IMR-90 (cell line): ENCODE measurements around the gene ZBTB7B. TPM values are rescaled to one million over a fixed set of nuclear protein-coding genes. Genes with fewer than 3 reads are reported as not detected.

ENCODE experiments used
- ATAC-seq: fragments of 200-7000 bp; cut with Tn5 transposase; 2 replicates; pipeline ENCODE4 v1.9.1; 2020; ENCODE audit warnings: low read depth, mild to moderate bottlenecking, moderate library complexity
- BruUV-seq: library from RNA; stranded (reverse); fragments of 400-500 nt; replicated peaks from 2 replicates; lab custom pipeline; 2021; lab: Mats Ljungman, UMichigan
- CTCF ChIA-PET: fragments of 300-600 bp; formaldehyde crosslinking; extraction: SDS; loops from one replicate; lab custom pipeline; 2021; ENCODE audit warnings: antibody characterized with exemption; lab: Yijun Ruan, JAX
- POLR2A ChIA-PET: fragments of 300-600 bp; sonication (Branson Sonifier 250); formaldehyde crosslinking; loops from one replicate; lab custom pipeline; 2022; ENCODE audit warnings: antibody characterized with exemption; ENCODE audit not compliant: unreplicated experiment; lab: Charles Lee
- DNase-seq: peaks from one replicate; pipeline ENCODE4 v3.0.0; 2013
- H2AFZ ChIP-seq: replicated peaks from 2 replicates; pipeline ENCODE3; 2013; ENCODE audit warnings: low read length, mild to moderate bottlenecking; ENCODE audit not compliant: poor library complexity
- H2AK5ac ChIP-seq: 2 replicates; pipeline ENCODE4 v1.6.1; 2013; ENCODE audit warnings: low read depth, low read length, inconsistent platforms
- H2AK9ac ChIP-seq: replicated peaks from 2 replicates; pipeline ENCODE3; 2013; ENCODE audit warnings: mild to moderate bottlenecking, low read depth, low read length, moderate library complexity; ENCODE audit not compliant: poor library complexity
- H2BK120ac ChIP-seq: 2 replicates; pipeline ENCODE4 v1.6.1; 2013; ENCODE audit warnings: low read depth, low read length, inconsistent platforms
- H2BK15ac ChIP-seq: 3 replicates; pipeline ENCODE4 v1.6.1; 2013; ENCODE audit warnings: low read depth, low read length, inconsistent platforms
- H2BK20ac ChIP-seq: 2 replicates; pipeline ENCODE4 v1.6.1; 2013; ENCODE audit warnings: low read depth, mild to moderate bottlenecking, inconsistent platforms, low read length, moderate library complexity
- H2BK5ac ChIP-seq: 2 replicates; pipeline ENCODE4 v1.6.1; 2013; ENCODE audit warnings: mild to moderate bottlenecking, low read depth, low read length, inconsistent platforms; ENCODE audit not compliant: poor library complexity, severe bottlenecking
- H3K14ac ChIP-seq: replicated peaks from 2 replicates; pipeline ENCODE4 v1.6.1; 2013; ENCODE audit warnings: low read depth, low read length, inconsistent platforms
- H3K18ac ChIP-seq: 2 replicates; pipeline ENCODE4 v1.6.1; 2013; ENCODE audit warnings: low read depth, low read length, control low read depth
- H3K23ac ChIP-seq: 2 replicates; pipeline ENCODE4 v1.6.1; 2013; ENCODE audit warnings: low read depth, low read length, inconsistent platforms
- H3K27ac ChIP-seq: 2 replicates; pipeline ENCODE4 v1.5.1; 2013; ENCODE audit warnings: mild to moderate bottlenecking, control low read depth, low read length; ENCODE audit not compliant: insufficient read depth
- H3K27me3 ChIP-seq: 2 replicates; pipeline ENCODE4 v1.6.1; 2013; ENCODE audit warnings: low read length; ENCODE audit not compliant: control insufficient read depth, insufficient read depth
- H3K36me3 ChIP-seq: 2 replicates; pipeline ENCODE4 v1.6.1; 2013; ENCODE audit warnings: low read length, mixed read lengths; ENCODE audit not compliant: control insufficient read depth, insufficient read depth
- H3K4ac ChIP-seq: 2 replicates; pipeline ENCODE4 v1.6.1; 2013; ENCODE audit warnings: low read depth, low read length, inconsistent platforms
- H3K4me1 ChIP-seq: 2 replicates; pipeline ENCODE4 v1.6.1; 2013; ENCODE audit warnings: low read length, mixed read lengths; ENCODE audit not compliant: control insufficient read depth, insufficient read depth
- H3K4me2 ChIP-seq: 2 replicates; pipeline ENCODE4 v1.6.1; 2013; ENCODE audit warnings: low read depth, mild to moderate bottlenecking, control low read depth, low read length, moderate library complexity
- H3K4me3 ChIP-seq: 2 replicates; pipeline ENCODE4 v1.5.1; 2013; ENCODE audit warnings: low read depth, mild to moderate bottlenecking, control low read depth, low read length, moderate library complexity; ENCODE audit not compliant: insufficient read depth
- H3K56ac ChIP-seq: 2 replicates; pipeline ENCODE4 v1.6.1; 2013; ENCODE audit warnings: low read length, inconsistent platforms; ENCODE audit not compliant: insufficient read depth; ENCODE audit errors: extremely low read depth
- H3K79me1 ChIP-seq, 2 experiments: 2 replicates each; pipeline ENCODE4 v1.6.1; 2013; ENCODE audit warnings: low read length in 2 of 2, inconsistent platforms in 1 of 2, low read depth in 1 of 2
- H3K9ac ChIP-seq: 2 replicates; pipeline ENCODE4 v1.6.1; 2013; ENCODE audit warnings: low read depth, low read length, control low read depth
- H3K9me1 ChIP-seq: 2 replicates; pipeline ENCODE4 v1.6.1; 2013; ENCODE audit warnings: low read length, inconsistent platforms; ENCODE audit not compliant: insufficient read depth
- H3K9me3 ChIP-seq: 2 replicates; pipeline ENCODE4 v1.6.1; 2013; ENCODE audit warnings: low read length; ENCODE audit not compliant: control insufficient read depth, insufficient read depth
- H4K20me1 ChIP-seq: 2 replicates; pipeline ENCODE4 v1.6.1; 2013; ENCODE audit warnings: low read length, inconsistent platforms; ENCODE audit not compliant: insufficient read depth
- H4K5ac ChIP-seq: 2 replicates; pipeline ENCODE4 v1.6.1; 2013; ENCODE audit warnings: mild to moderate bottlenecking, low read depth, low read length, control low read depth
- H4K8ac ChIP-seq, 2 experiments: 2 replicates each; pipeline ENCODE4 v1.6.1; 2013; ENCODE audit warnings: low read depth in 2 of 2, low read length in 2 of 2, control low read depth in 1 of 2, inconsistent platforms in 1 of 2
- H4K91ac ChIP-seq: 2 replicates; pipeline ENCODE4 v1.6.1; 2013; ENCODE audit warnings: low read depth, low read length, inconsistent platforms; ENCODE audit not compliant: insufficient read depth
- CEBPB ChIP-seq: IDR thresholded peaks from 2 replicates; pipeline ENCODE4 v1.6.1; 2012; ENCODE audit warnings: low read depth, low read length, improper control_type of control experiment
- CHD1 ChIP-seq: IDR thresholded peaks from 2 replicates; pipeline ENCODE4 v1.6.1; 2012; ENCODE audit warnings: low read depth, low read length, improper control_type of control experiment
- CTCF ChIP-seq: conservative IDR thresholded peaks from 2 replicates; pipeline ENCODE4 v1.5.1; 2012; ENCODE audit warnings: mild to moderate bottlenecking, low read depth, low read length, improper control_type of control experiment
- FOS ChIP-seq: fragments of 150-350 bp; IDR thresholded peaks from 2 replicates; pipeline ENCODE4 v1.6.1; 2016; ENCODE audit warnings: low read depth, low read length
- MAZ ChIP-seq: IDR thresholded peaks from 2 replicates; pipeline ENCODE4 v1.6.1; 2012; ENCODE audit warnings: low read depth, mild to moderate bottlenecking, low read length, improper control_type of control experiment, moderate library complexity, borderline replicate concordance
- MXI1 ChIP-seq: IDR thresholded peaks from 2 replicates; pipeline ENCODE4 v1.6.1; 2012; ENCODE audit warnings: low read depth, mild to moderate bottlenecking, low read length, moderate library complexity, borderline replicate concordance
- NFE2L2 ChIP-seq: fragments of 150-350 bp; IDR thresholded peaks from 2 replicates; pipeline ENCODE4 v1.6.1; 2016; ENCODE audit warnings: low read depth, mild to moderate bottlenecking, low read length
- POLR2A ChIP-seq: IDR thresholded peaks from 2 replicates; pipeline ENCODE4 v1.6.1; 2012; ENCODE audit warnings: mild to moderate bottlenecking, low read depth, low read length
- RAD21 ChIP-seq: IDR thresholded peaks from 2 replicates; pipeline ENCODE4 v1.6.1; 2012; ENCODE audit warnings: low read length, improper control_type of control experiment
- RCOR1 ChIP-seq: IDR thresholded peaks from 2 replicates; pipeline ENCODE4 v1.6.1; 2012; ENCODE audit warnings: mild to moderate bottlenecking, low read length, improper control_type of control experiment; ENCODE audit not compliant: insufficient replicate concordance
- RFX5 ChIP-seq: IDR thresholded peaks from 2 replicates; pipeline ENCODE4 v1.8.0; 2012; ENCODE audit warnings: low read depth, mild to moderate bottlenecking, low read length, moderate library complexity
- SMC3 ChIP-seq: fragments of 150-350 bp; IDR thresholded peaks from 2 replicates; pipeline ENCODE4 v1.6.1; 2016; ENCODE audit warnings: low read depth, mild to moderate bottlenecking, antibody characterized with exemption, low read length, moderate library complexity
- USF2 ChIP-seq: fragments of 150-350 bp; IDR thresholded peaks from 2 replicates; pipeline ENCODE4 v1.6.1; 2017; ENCODE audit warnings: mild to moderate bottlenecking, antibody characterized with exemption, low read length, low read depth
- WGBS, 2 experiments: methylation state at CpG; one replicate each; pipeline versions ENCODE4 v1.1.5 to v1.1.7; 2013; ENCODE audit warnings: missing lambda C conversion rate in 2 of 2; ENCODE audit not compliant: insufficient read length in 1 of 2; ENCODE audit errors: extremely low coverage in 2 of 2; 5-methylcytosine and 5-hydroxymethylcytosine counted together
- dilution Hi-C: fragments of 300-500 bp; cut with HindIII; formaldehyde crosslinking; loops from one replicate; pipeline ENCODE4 v1.14.3; 2018; ENCODE audit warnings: low sequenced_read_pairs; ENCODE audit not compliant: unreplicated experiment
- in situ Hi-C: fragments of 300-500 bp; cut with MboI; formaldehyde crosslinking; loops from 3 replicates; pipeline ENCODE4 v1.14.3; 2019; ENCODE audit warnings: low sequenced_read_pairs, inconsistent platforms, mixed read lengths
- intact Hi-C: fragments of 100-400 bp; cut with micrococcal nuclease; formaldehyde crosslinking; loops from 2 replicates; pipeline ENCODE4 v1.10.0; 2022
- polyA plus RNA-seq, 3 experiments: library from polyadenylated mRNA; depleted of rRNA; stranded (reverse); fragments of >200 nt; gene quantifications; 2 replicates each; pipeline ENCODE4 v1.2.3, GENCODE V29; 2012; ENCODE audit warnings: low replicate concordance in 1 of 3
- total RNA-seq: library from RNA; depleted of rRNA; stranded (reverse); fragments of >200 nt; gene quantifications from 2 replicates; pipeline ENCODE4 v1.2.3, GENCODE V29; 2012
- TF ChIP-seq, protein P1 (sequence below): fragments of 150-350 bp; IDR thresholded peaks from 2 replicates; pipeline ENCODE4 v1.6.1; 2016; ENCODE audit warnings: low read depth, mild to moderate bottlenecking, low read length, moderate library complexity, borderline replicate concordance

The ZBTB7B gene
- total and polyA plus RNA-seq, 2 of the 4 experiments (the other 2 are of a cell fraction) = 7.7 to 17.4 TPM

DNA sequence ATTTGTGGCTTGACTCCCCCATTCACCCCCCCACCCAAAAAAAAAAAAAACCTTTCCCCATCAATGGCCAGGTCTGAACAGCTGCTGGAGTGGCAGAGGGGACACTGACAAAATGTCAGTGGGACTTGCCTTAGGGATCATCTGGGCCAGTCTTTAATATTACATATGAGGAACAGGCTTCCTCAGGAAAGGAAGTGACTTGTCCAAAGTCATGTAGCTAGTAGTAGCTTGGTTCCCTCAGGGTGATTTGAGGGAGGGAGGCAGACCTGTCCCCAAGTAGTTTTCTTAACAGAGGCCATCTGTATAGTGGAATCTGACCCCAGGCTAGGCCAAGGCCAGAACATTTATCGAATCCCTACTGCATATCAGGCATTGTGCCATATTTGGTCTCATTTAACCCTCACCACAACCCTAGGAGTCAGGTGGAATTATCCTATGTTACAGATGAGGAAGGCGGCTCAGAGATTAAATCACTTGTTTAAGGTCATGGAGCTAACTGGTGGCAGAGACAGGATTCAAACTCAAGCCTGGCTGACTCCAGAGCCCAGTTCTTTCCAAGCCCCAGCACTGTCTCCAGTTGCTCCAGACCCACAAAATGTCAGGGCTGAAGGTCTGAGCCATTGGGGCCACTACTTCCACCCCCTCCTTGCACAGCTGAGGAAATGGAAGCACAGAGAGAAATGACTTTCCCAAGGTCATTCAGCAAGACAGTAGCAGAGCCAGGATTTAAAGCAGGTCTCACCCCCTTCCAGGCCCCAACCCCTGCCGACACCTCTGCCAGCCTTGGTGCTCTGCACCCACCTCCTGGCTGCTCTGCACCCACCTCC lies 10.4 kb downstream of the ZBTB7B start:
- H3K27ac ChIP-seq = no peak overlapping the region
- CTCF ChIA-PET = no interaction called here
- DNase-seq (no peak), ATAC-seq (no peak)
- in situ Hi-C loops (no loop called here), intact Hi-C loops (no loop called here), dilution Hi-C loops (no loop called here)
- no peak overlapping the region for H2AFZ ChIP-seq
- H3K56ac ChIP-seq = no peak overlapping the region
- H3K4me3 ChIP-seq = no peak overlapping the region
- TF ChIP-seq USF2 (no peak), RFX5 (no peak), MAZ (no peak), CTCF (no peak), RAD21 (no peak), NFE2L2 (no peak), CHD1 (no peak), RCOR1 (no peak), FOS (no peak), POLR2A (no peak), CEBPB (no peak), SMC3 (no peak), MXI1 (no peak)
- TF ChIP-seq, protein P1, sequence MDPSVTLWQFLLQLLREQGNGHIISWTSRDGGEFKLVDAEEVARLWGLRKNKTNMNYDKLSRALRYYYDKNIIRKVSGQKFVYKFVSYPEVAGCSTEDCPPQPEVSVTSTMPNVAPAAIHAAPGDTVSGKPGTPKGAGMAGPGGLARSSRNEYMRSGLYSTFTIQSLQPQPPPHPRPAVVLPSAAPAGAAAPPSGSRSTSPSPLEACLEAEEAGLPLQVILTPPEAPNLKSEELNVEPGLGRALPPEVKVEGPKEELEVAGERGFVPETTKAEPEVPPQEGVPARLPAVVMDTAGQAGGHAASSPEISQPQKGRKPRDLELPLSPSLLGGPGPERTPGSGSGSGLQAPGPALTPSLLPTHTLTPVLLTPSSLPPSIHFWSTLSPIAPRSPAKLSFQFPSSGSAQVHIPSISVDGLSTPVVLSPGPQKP = no peak
- no peak overlapping the region for H3K9ac ChIP-seq
- peaks cover 19% of the 10 kb centered on the region for H4K20me1 ChIP-seq
- H3K18ac ChIP-seq = no peak overlapping the region
- H3K4me1 ChIP-seq = peaks cover 9% of the 10 kb centered on the region; the same call in 1 of the 2 replicates
- no peak overlapping the region for H2BK120ac ChIP-seq
- H2AK5ac ChIP-seq = no peak overlapping the region
- no TSS peak for BruUV-seq
- H4K91ac ChIP-seq = no peak overlapping the region
- WGBS, 2 experiments = no CpG with 5 or more reads among the region's 3 CpGs
- no peak overlapping the region for H3K4me2 ChIP-seq
- no peak overlapping the region for H2BK5ac ChIP-seq
- no peak overlapping the region for H2AK9ac ChIP-seq
- POLR2A ChIA-PET = no interaction called here
- H2BK20ac ChIP-seq = no peak overlapping the region
- no peak overlapping the region for H3K23ac ChIP-seq
- H4K5ac ChIP-seq = no peak overlapping the region
- peaks cover 2% of the 10 kb centered on the region; the same call in 1 of the 2 replicates for H3K9me1 ChIP-seq
- no peak overlapping the region for H3K14ac ChIP-seq
- no peaks in the 10 kb centered on the region for H3K27me3 ChIP-seq
- H4K8ac ChIP-seq = no peak overlapping the region
- no peak overlapping the region for H3K4ac ChIP-seq
- H3K79me1 ChIP-seq = peaks cover 0 to 23% of the 10 kb centered on the region in 2 experiments; a peak in 2 of 4 replicates
- no peak overlapping the region for H2BK15ac ChIP-seq
- H3K9me3 ChIP-seq = no peaks in the 10 kb centered on the region
- peaks cover 24% of the 10 kb centered on the region for H3K36me3 ChIP-seq
